Measurements from ENCODE around the gene NT5C3A. TPM values are rescaled to one million over a fixed set of nuclear protein-coding genes. Genes with fewer than 3 reads are reported as not detected.
A peak's percentile ranks its signal among the peaks of the same experiment; 100 is the strongest.
"Not testable (repeated sequence)": the region's sequence is repeated elsewhere in the genome, so short reads cannot be mapped to it uniquely, and the experiment has no call there.

Gene NT5C3A
- polyA plus RNA-seq, 3 donors from 2014 or later, result 46.1 to 92.9 (median 47.8) TPM

GRCh38 chr7:32966489-32967267, 95.9 kb downstream of the NT5C3A start:
- H3K4me1 Mint-ChIP-seq; H3K27me3 Mint-ChIP-seq (ENCODE audit: low read depth in 3 of 3); H3K36me3 Mint-ChIP-seq; H3K27ac Mint-ChIP-seq; DNase-seq; H3K4me3 Mint-ChIP-seq; H3K9me3 Mint-ChIP-seq: not testable (repeated sequence)

- H3K27me3 Mint-ChIP-seq (ENCODE audit: low read depth in 3 of 3); H3K4me3 Mint-ChIP-seq; H3K36me3 Mint-ChIP-seq; H3K9me3 Mint-ChIP-seq; H3K4me1 Mint-ChIP-seq; H3K27ac Mint-ChIP-seq: not testable (repeated sequence)
- peak; percentile 5 to 13 (median 12) for DNase-seq
Observed at GRCh38 chr7:32964461-32965159, 98.0 kb downstream of the NT5C3A start.

Other genes starting within 250 kb of the NT5C3A start
- 10 to 100 TPM; 31.3 to 79.2 (median 51.1) TPM for gene KBTBD2, start 171.0 kb downstream of the NT5C3A start, polyA plus RNA-seq
- under 1 TPM in 1 of 3 donors, not detected in 2; 0.08 TPM for gene FKBP9, start 105.3 kb downstream of the NT5C3A start, polyA plus RNA-seq
- 10 to 100 TPM; 13.7 to 20.1 (median 17.1) TPM for gene RP9, start 46.6 kb upstream of the NT5C3A start, polyA plus RNA-seq
- gene BBS9, start 66.8 kb upstream of the NT5C3A start, polyA plus RNA-seq, result 10 to 100 TPM in 2 of 3 donors, 1 to 10 TPM in 1; 5.9 to 12.3 (median 10.8) TPM